Lower leg skin (tissue), 3 donors: ENCODE measurements around the gene IGSF3.
"Not testable (repeated sequence)": the region's sequence is repeated elsewhere in the genome, so short reads cannot be mapped to it uniquely, and the experiment has no call there.

Experiments
- POLR2A ChIP-seq, 2 donors: fragments of 450-650 bp; IDR thresholded peaks; one replicate each; pipeline ENCODE4 v1.6.1; 2016 to 2017; ENCODE audit warnings: antibody characterized with exemption in 2 of 2, mild to moderate bottlenecking in 1 of 2, moderate library complexity in 1 of 2
- TF ChIP-seq, protein P1 (sequence below), 3 donors: fragments of 450-650 bp; IDR thresholded peaks; one replicate each; pipeline ENCODE4 v1.5.1; 2016; ENCODE audit warnings: antibody characterized with exemption in 3 of 3, mild to moderate bottlenecking in 3 of 3, moderate library complexity in 2 of 3

DNA sequence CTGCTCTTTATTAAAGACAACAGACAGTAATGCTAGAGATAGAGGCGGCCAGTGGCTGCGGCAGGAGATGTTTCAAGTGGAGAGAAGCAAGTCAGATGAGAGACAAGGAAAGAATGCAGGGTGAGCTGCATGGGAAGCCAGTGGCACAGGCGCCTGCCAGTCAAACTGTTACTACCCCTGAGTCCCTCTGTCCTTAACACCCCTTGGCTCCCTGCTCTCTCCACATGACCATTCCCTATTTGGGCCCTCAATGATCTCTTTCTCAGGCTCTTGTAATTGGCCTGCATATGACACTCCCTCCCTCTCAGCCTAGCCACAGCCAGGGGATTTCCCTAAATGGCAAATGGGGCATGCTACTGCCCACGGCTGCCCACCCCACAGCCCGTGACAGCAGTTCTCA is 74.1 kb downstream of the IGSF3 start:
- TF ChIP-seq, protein P1, sequence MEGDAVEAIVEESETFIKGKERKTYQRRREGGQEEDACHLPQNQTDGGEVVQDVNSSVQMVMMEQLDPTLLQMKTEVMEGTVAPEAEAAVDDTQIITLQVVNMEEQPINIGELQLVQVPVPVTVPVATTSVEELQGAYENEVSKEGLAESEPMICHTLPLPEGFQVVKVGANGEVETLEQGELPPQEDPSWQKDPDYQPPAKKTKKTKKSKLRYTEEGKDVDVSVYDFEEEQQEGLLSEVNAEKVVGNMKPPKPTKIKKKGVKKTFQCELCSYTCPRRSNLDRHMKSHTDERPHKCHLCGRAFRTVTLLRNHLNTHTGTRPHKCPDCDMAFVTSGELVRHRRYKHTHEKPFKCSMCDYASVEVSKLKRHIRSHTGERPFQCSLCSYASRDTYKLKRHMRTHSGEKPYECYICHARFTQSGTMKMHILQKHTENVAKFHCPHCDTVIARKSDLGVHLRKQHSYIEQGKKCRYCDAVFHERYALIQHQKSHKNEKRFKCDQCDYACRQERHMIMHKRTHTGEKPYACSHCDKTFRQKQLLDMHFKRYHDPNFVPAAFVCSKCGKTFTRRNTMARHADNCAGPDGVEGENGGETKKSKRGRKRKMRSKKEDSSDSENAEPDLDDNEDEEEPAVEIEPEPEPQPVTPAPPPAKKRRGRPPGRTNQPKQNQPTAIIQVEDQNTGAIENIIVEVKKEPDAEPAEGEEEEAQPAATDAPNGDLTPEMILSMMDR (IDR thresholded peaks at IDR 0.05), result not testable (repeated sequence)
- TF ChIP-seq POLR2A (IDR thresholded peaks at IDR 0.05), result not testable (repeated sequence)
